H1 (cell line): Measurements from ENCODE around the gene CAPN10. TPM values are rescaled to one million over a fixed set of nuclear protein-coding genes. Genes with fewer than 3 reads are reported as not detected.

ENCODE experiments used
- CTCF ChIA-PET: fragments of 300-600 bp; sonication (Branson Sonifier 250); formaldehyde crosslinking; loops from one replicate; lab custom pipeline; 2021; ENCODE audit not compliant: partially characterized antibody; lab: Charles Lee
- POLR2A ChIA-PET: fragments of 300-600 bp; sonication (Branson Sonifier 250); formaldehyde crosslinking; loops from one replicate; lab custom pipeline; 2021; ENCODE audit warnings: inconsistent platforms; ENCODE audit not compliant: partially characterized antibody; lab: Charles Lee
- DNase-seq, 2 experiments: peaks; one replicate each; pipeline versions ENCODE4 v3.0.0 to v3.0.0-alpha.2; 2010 to 2022; ENCODE audit warnings: low spot score in 2 of 2, low read depth in 1 of 2, mixed read lengths in 1 of 2
- FAIRE-seq: peaks from 2 replicates; lab custom pipeline; 2011; peaks lifted over from hg19 to GRCh38; lab: Jason Lieb, UNC
- H2AFZ ChIP-seq: 2 replicates; pipeline ENCODE4 v1.8.1; 2012; ENCODE audit warnings: low read length, inconsistent platforms
- H2AK5ac ChIP-seq: 2 replicates; pipeline ENCODE4 v1.6.1; 2013; ENCODE audit warnings: low read depth, low read length
- H2BK120ac ChIP-seq: replicated peaks from 2 replicates; pipeline ENCODE3; 2013; ENCODE audit warnings: low read depth, low read length, inconsistent platforms
- H2BK12ac ChIP-seq: 2 replicates; pipeline ENCODE4 v1.6.1; 2013; ENCODE audit warnings: low read depth, low read length
- H2BK15ac ChIP-seq: 2 replicates; pipeline ENCODE4 v1.6.1; 2013; ENCODE audit warnings: low read length
- H2BK20ac ChIP-seq: 2 replicates; pipeline ENCODE4 v1.6.1; 2013; ENCODE audit warnings: low read length
- H2BK5ac ChIP-seq: 2 replicates; pipeline ENCODE4 v1.6.1; 2013; ENCODE audit warnings: low read depth, low read length
- H3K14ac ChIP-seq: 2 replicates; pipeline ENCODE4 v1.6.1; 2013; ENCODE audit warnings: inconsistent platforms; ENCODE audit not compliant: insufficient read length
- H3K18ac ChIP-seq: 2 replicates; pipeline ENCODE4 v1.6.1; 2013; ENCODE audit warnings: low read length; ENCODE audit errors: extremely low read depth
- H3K23ac ChIP-seq: 2 replicates; pipeline ENCODE4 v1.6.1; 2013; ENCODE audit warnings: inconsistent platforms; ENCODE audit not compliant: insufficient read length
- H3K23me2 ChIP-seq: 2 replicates; pipeline ENCODE4 v1.6.1; 2013; ENCODE audit warnings: low read depth, low read length
- H3K27ac ChIP-seq: 2 replicates; pipeline ENCODE4 v1.6.1; 2011; ENCODE audit warnings: low read depth, low read length, inconsistent platforms
- H3K27me3 ChIP-seq, 4 experiments: replicated peaks in 1 of 4; 1 replicate in 1 of 4; 2 replicates in 3 of 4; pipeline versions ENCODE4 v1.6.1 to v1.8.1; 2011 to 2013; ENCODE audit warnings: low read length in 3 of 4, mild to moderate bottlenecking in 3 of 4, inconsistent platforms in 2 of 4, mixed read lengths in 2 of 4, moderate library complexity in 1 of 4; ENCODE audit not compliant: control insufficient read depth in 3 of 4, insufficient read depth in 3 of 4; ENCODE audit errors: extremely low read depth in 1 of 4
- H3K36me3 ChIP-seq, 4 experiments: 2 replicates each; pipeline versions ENCODE4 v1.6.1 to v1.8.1; 2011 to 2013; ENCODE audit warnings: mild to moderate bottlenecking in 4 of 4, low read length in 3 of 4, moderate library complexity in 2 of 4, control low read depth in 1 of 4, inconsistent platforms in 1 of 4; ENCODE audit not compliant: insufficient read depth in 4 of 4, control insufficient read depth in 2 of 4
- H3K4ac ChIP-seq: replicated peaks from 2 replicates; pipeline ENCODE3; 2013; ENCODE audit warnings: low read length, low read depth, mixed read lengths, inconsistent platforms; ENCODE audit not compliant: insufficient read length
- H3K4me1 ChIP-seq, 4 experiments: replicated peaks in 1 of 4; 1 replicate in 1 of 4; 2 replicates in 3 of 4; pipeline versions ENCODE4 v1.6.1 to v1.8.1; 2011 to 2013; ENCODE audit warnings: low read length in 3 of 4, inconsistent platforms in 2 of 4, mixed read lengths in 1 of 4; ENCODE audit not compliant: insufficient read depth in 4 of 4, control insufficient read depth in 3 of 4
- H3K4me2 ChIP-seq, 2 experiments: 2 replicates each; pipeline versions ENCODE4 v1.6.1 to v1.8.1; 2011 to 2013; ENCODE audit warnings: low read depth in 2 of 2, low read length in 2 of 2, control low read depth in 1 of 2, inconsistent platforms in 1 of 2, mild to moderate bottlenecking in 1 of 2; ENCODE audit not compliant: insufficient read depth in 1 of 2
- H3K4me3 ChIP-seq, 4 experiments: fragments of 200-600, 300-600 bp in 1 of 4; sonication (generic), shearing (Covaris generic), sonication (Bioruptor Twin) in 1 of 4; 2 replicates each; pipeline versions ENCODE4 v1.5.1 to v1.8.1; 2011 to 2016; ENCODE audit warnings: low read length in 4 of 4, low read depth in 3 of 4, control low read depth in 2 of 4, inconsistent platforms in 2 of 4, mild to moderate bottlenecking in 2 of 4, mixed read lengths in 1 of 4, moderate library complexity in 1 of 4; ENCODE audit not compliant: insufficient read depth in 2 of 4; ENCODE audit errors: extremely low read depth in 1 of 4
- H3K56ac ChIP-seq: replicated peaks from 2 replicates; pipeline ENCODE3; 2013; ENCODE audit warnings: low read depth, mild to moderate bottlenecking, mixed read lengths, low read length, inconsistent platforms; ENCODE audit not compliant: insufficient read length
- H3K79me1 ChIP-seq: 2 replicates; pipeline ENCODE4 v1.6.1; 2013; ENCODE audit warnings: low read depth, low read length, control low read depth
- H3K79me2 ChIP-seq, 2 experiments: 2 replicates each; pipeline versions ENCODE4 v1.6.1 to v1.8.1; 2012 to 2013; ENCODE audit warnings: low read length in 2 of 2, mild to moderate bottlenecking in 2 of 2, inconsistent platforms in 1 of 2; ENCODE audit not compliant: insufficient read depth in 2 of 2, control insufficient read depth in 1 of 2
- H3K9ac ChIP-seq, 4 experiments: replicated peaks in 1 of 4; 1 replicate in 1 of 4; 2 replicates in 3 of 4; pipeline versions ENCODE4 v1.6.1 to v1.8.1; 2011 to 2013; ENCODE audit warnings: low read depth in 3 of 4, low read length in 3 of 4, control low read depth in 2 of 4, mild to moderate bottlenecking in 2 of 4, moderate library complexity in 2 of 4, inconsistent platforms in 1 of 4; ENCODE audit errors: extremely low read depth in 1 of 4
- H3K9me3 ChIP-seq, 2 experiments: 2 replicates each; pipeline versions ENCODE4 v1.6.1 to v1.8.1; 2012 to 2013; ENCODE audit warnings: mild to moderate bottlenecking in 2 of 2, moderate library complexity in 2 of 2, control low read depth in 1 of 2, inconsistent platforms in 1 of 2, low read depth in 1 of 2, low read length in 1 of 2, mixed read lengths in 1 of 2; ENCODE audit not compliant: insufficient read depth in 2 of 2
- H4K20me1 ChIP-seq, 2 experiments: replicated peaks in 1 of 2; 2 replicates each; pipeline versions ENCODE3 to v1.8.1; 2011 to 2013; ENCODE audit warnings: inconsistent platforms in 2 of 2, low read length in 2 of 2, mild to moderate bottlenecking in 1 of 2; ENCODE audit not compliant: insufficient read depth in 2 of 2, control insufficient read depth in 1 of 2
- H4K5ac ChIP-seq: 2 replicates; pipeline ENCODE4 v1.6.1; 2013; ENCODE audit warnings: low read length, low read depth, mixed read lengths, inconsistent platforms; ENCODE audit not compliant: insufficient read length
- H4K8ac ChIP-seq: 2 replicates; pipeline ENCODE4 v1.8.0; 2013; ENCODE audit warnings: mild to moderate bottlenecking, moderate library complexity, low read length, inconsistent platforms; ENCODE audit not compliant: insufficient read depth; ENCODE audit errors: extremely low read depth
- H4K91ac ChIP-seq: replicated peaks from 2 replicates; pipeline ENCODE3; 2013; ENCODE audit warnings: low read length, mixed read lengths, inconsistent platforms; ENCODE audit not compliant: insufficient read length
- EP300 ChIP-seq, 2 experiments: IDR thresholded peaks; 1 replicate in 1 of 2; 2 replicates in 1 of 2; pipeline ENCODE4 v1.6.1; 2011 to 2012; ENCODE audit warnings: low read depth in 2 of 2, low read length in 2 of 2, mild to moderate bottlenecking in 2 of 2, borderline replicate concordance in 1 of 2, inconsistent platforms in 1 of 2, moderate library complexity in 1 of 2
- KDM1A ChIP-seq: fragments of 200-600, 300-600 bp; sonication (generic); IDR thresholded peaks from 2 replicates; pipeline ENCODE4 v1.7.1; 2016; ENCODE audit warnings: mild to moderate bottlenecking, low read length, borderline replicate concordance
- KDM4A ChIP-seq: IDR thresholded peaks from one replicate; pipeline ENCODE4 v1.7.1; 2012; ENCODE audit warnings: low read depth, mild to moderate bottlenecking, moderate library complexity, low read length, inconsistent platforms; ENCODE audit not compliant: severe bottlenecking
- NRF1 ChIP-seq: IDR thresholded peaks from 2 replicates; pipeline ENCODE4 v1.6.1; 2011; ENCODE audit warnings: mild to moderate bottlenecking, low read depth, low read length, improper control_type of control experiment
- PHF8 ChIP-seq: fragments of 200-600 bp; sonication (generic); conservative IDR thresholded peaks from 2 replicates; pipeline ENCODE4 v1.7.1; 2012; ENCODE audit warnings: low read depth, mild to moderate bottlenecking, inconsistent platforms, low read length, moderate library complexity
- RAD21 ChIP-seq, 2 experiments: IDR thresholded peaks in 1 of 2; conservative IDR thresholded peaks in 1 of 2; 2 replicates each; pipeline ENCODE4 v1.6.1; 2011; ENCODE audit warnings: low read depth in 2 of 2, low read length in 2 of 2, improper control_type of control experiment in 1 of 2, inconsistent platforms in 1 of 2, mild to moderate bottlenecking in 1 of 2, moderate library complexity in 1 of 2
- RBBP5 ChIP-seq: IDR thresholded peaks from 2 replicates; pipeline ENCODE4 v1.7.1; 2012; ENCODE audit warnings: low read depth, mild to moderate bottlenecking, inconsistent platforms, low read length, moderate library complexity, borderline replicate concordance
- SUZ12 ChIP-seq: fragments of 200-600 bp; sonication (generic); IDR thresholded peaks from 2 replicates; pipeline ENCODE4 v1.6.1; 2012; ENCODE audit warnings: mild to moderate bottlenecking, inconsistent platforms, low read length, moderate library complexity, mixed read lengths
- YY1 ChIP-seq: IDR thresholded peaks from 2 replicates; pipeline ENCODE4 v1.6.1; 2011; ENCODE audit warnings: low read depth, mild to moderate bottlenecking, low read length
- WGBS, 2 experiments: shearing (Covaris generic) in 1 of 2; methylation state at CpG; one replicate each; pipeline versions ENCODE4 v1.1.6 to v1.1.7; 2013 to 2015; ENCODE audit warnings: low lambda C conversion rate in 2 of 2, mixed read lengths in 2 of 2, inconsistent platforms in 1 of 2, low coverage in 1 of 2, missing lambda C conversion rate in 1 of 2; ENCODE audit not compliant: insufficient replicate concordance in 2 of 2, insufficient coverage in 1 of 2, insufficient read length in 1 of 2; ENCODE audit errors: extremely low coverage in 1 of 2, missing lambda C conversion rate in 1 of 2; 5-methylcytosine and 5-hydroxymethylcytosine counted together
- polyA plus RNA-seq, 7 experiments: library from polyadenylated mRNA; depleted of rRNA in 3 of 7; stranded (reverse) in 5 of 7; unstranded in 2 of 7; fragments of >200 nt in 5 of 7; fragments of 200-250 nt in 2 of 7; gene quantifications; 1 replicate in 5 of 7; 2 replicates in 1 of 7; 4 replicates in 1 of 7; pipeline versions ENCODE4 v1.2.1 to v1.2.3, GENCODE V29; 2011 to 2013; ENCODE audit warnings: missing spikeins in 2 of 7, mixed read lengths in 2 of 7
- total RNA-seq: library from RNA; stranded (reverse); fragmentation: NEBNext Ultra II Directional; extraction: Animal tissue kit (Norgen Biotek cat#: 25700); gene quantifications from 2 replicates; pipeline ENCODE4 v1.2.1, GENCODE V29; 2021
- TF ChIP-seq, protein P1 (sequence below), 3 experiments: IDR thresholded peaks; 1 replicate in 2 of 3; 2 replicates in 1 of 3; pipeline versions ENCODE4 v1.5.1 to v1.6.1; 2011; ENCODE audit warnings: low read length in 3 of 3, mild to moderate bottlenecking in 3 of 3, inconsistent platforms in 2 of 3, low read depth in 1 of 3, moderate library complexity in 1 of 3; ENCODE audit not compliant: insufficient read depth in 1 of 3; ENCODE audit errors: control extremely low read depth in 1 of 3

The CAPN10 gene
- total and polyA plus RNA-seq, 2 of the 8 experiments (the other 6 are each of a cell fraction or from before 2014, with no cell fraction given): 30.7 to 39.8 TPM

GRCh38 chr2:240643811-240644150, 57.2 kb downstream of the CAPN10 start:
- H3K4me3 ChIP-seq: no peak overlapping the region
- H3K9ac ChIP-seq: no peak overlapping the region
- no peak overlapping the region for H4K8ac ChIP-seq
- no peak overlapping the region for H2BK20ac ChIP-seq
- no peak for TF ChIP-seq YY1
- TF ChIP-seq KDM1A: no peak
- no peak for TF ChIP-seq PHF8
- TF ChIP-seq RBBP5: no peak
- no peak for TF ChIP-seq NRF1
- TF ChIP-seq KDM4A: no peak
- no peak for TF ChIP-seq SUZ12
- TF ChIP-seq EP300 (IDR thresholded peaks at IDR 0.05; ENCODE audit: borderline replicate concordance in 1 of 2, low read depth in 2 of 2, low read length in 2 of 2): no peak
- TF ChIP-seq, protein P1, sequence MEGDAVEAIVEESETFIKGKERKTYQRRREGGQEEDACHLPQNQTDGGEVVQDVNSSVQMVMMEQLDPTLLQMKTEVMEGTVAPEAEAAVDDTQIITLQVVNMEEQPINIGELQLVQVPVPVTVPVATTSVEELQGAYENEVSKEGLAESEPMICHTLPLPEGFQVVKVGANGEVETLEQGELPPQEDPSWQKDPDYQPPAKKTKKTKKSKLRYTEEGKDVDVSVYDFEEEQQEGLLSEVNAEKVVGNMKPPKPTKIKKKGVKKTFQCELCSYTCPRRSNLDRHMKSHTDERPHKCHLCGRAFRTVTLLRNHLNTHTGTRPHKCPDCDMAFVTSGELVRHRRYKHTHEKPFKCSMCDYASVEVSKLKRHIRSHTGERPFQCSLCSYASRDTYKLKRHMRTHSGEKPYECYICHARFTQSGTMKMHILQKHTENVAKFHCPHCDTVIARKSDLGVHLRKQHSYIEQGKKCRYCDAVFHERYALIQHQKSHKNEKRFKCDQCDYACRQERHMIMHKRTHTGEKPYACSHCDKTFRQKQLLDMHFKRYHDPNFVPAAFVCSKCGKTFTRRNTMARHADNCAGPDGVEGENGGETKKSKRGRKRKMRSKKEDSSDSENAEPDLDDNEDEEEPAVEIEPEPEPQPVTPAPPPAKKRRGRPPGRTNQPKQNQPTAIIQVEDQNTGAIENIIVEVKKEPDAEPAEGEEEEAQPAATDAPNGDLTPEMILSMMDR (IDR thresholded peaks at IDR 0.05; ENCODE audit: control extremely low read depth in 1 of 3, insufficient read depth in 1 of 3, low read depth in 1 of 3, low read length in 3 of 3): no peak
- no peak for TF ChIP-seq RAD21 (IDR thresholded peaks at IDR 0.05 in 1 of 2, conservative IDR thresholded peaks at IDR 0.05 in 1 of 2; ENCODE audit: low read depth in 2 of 2, low read length in 2 of 2)
- no peak overlapping the region for H2BK15ac ChIP-seq
- no peak overlapping the region for H3K27ac ChIP-seq
- 95% methylated on average over 15 of the region's 15 CpGs; no CpG with 5 or more reads in 1 of the 2 experiments for WGBS, 2 experiments
- DNase-seq (no peak), FAIRE-seq (no peak)
- H3K23ac ChIP-seq: no peak overlapping the region
- no peak overlapping the region for H2BK120ac ChIP-seq
- no peaks in the 10 kb centered on the region for H3K9me3 ChIP-seq
- no peak overlapping the region for H4K91ac ChIP-seq
- no peaks in the 10 kb centered on the region for H3K79me2 ChIP-seq
- no peak overlapping the region for H2BK5ac ChIP-seq
- no peak overlapping the region for H3K14ac ChIP-seq
- H2BK12ac ChIP-seq: no peak overlapping the region
- no peaks in the 10 kb centered on the region for H3K36me3 ChIP-seq
- peaks cover 0 to 4% (median 2%) of the 10 kb centered on the region in 4 experiments; a peak in 2 of 7 replicates for H3K27me3 ChIP-seq
- no peaks in the 10 kb centered on the region for H4K20me1 ChIP-seq
- no peaks in the 10 kb centered on the region for H3K79me1 ChIP-seq
- peaks cover 0 to 7% (median 4%) of the 10 kb centered on the region in 4 experiments; a peak in 5 of 7 replicates for H3K4me1 ChIP-seq
- CTCF ChIA-PET: interaction anchor here (0.6 to 1.4 kb wide), 5 partner anchors 14 to 205 kb away, joined by 3 to 4 read pairs (median 3); no protein-coding TSS in a partner anchor
- no peaks in the 10 kb centered on the region for H3K23me2 ChIP-seq
- no peak overlapping the region for H3K18ac ChIP-seq
- H3K4ac ChIP-seq: no peak overlapping the region
- no peak overlapping the region for H4K5ac ChIP-seq
- POLR2A ChIA-PET: no interaction called here
- H3K4me2 ChIP-seq: no peak overlapping the region
- no peak overlapping the region for H2AFZ ChIP-seq
- H2AK5ac ChIP-seq: no peak overlapping the region
- no peak overlapping the region for H3K56ac ChIP-seq
